Stomach (tissue), 4 donors: ENCODE measurements around the gene EPHB1.

Experiments used
- CTCF ChIP-seq, 7 experiments: fragments of 450-650 bp in 4 of 7; fragments of 200-600 bp in 3 of 7; sonication (generic) in 3 of 7; IDR thresholded peaks; one replicate each; pipeline ENCODE4 v1.5.1; 2016 to 2019; ENCODE audit warnings: antibody characterized with exemption in 7 of 7, control low read depth in 2 of 7, mild to moderate bottlenecking in 1 of 7
- EP300 ChIP-seq: sonication (generic); formaldehyde crosslinking; IDR thresholded peaks from one replicate; pipeline ENCODE4 v1.6.1; 2017; ENCODE audit warnings: antibody characterized with exemption
- POLR2A ChIP-seq, 4 donors: fragments of 450-650 bp; IDR thresholded peaks; one replicate each; pipeline ENCODE4 v1.6.1; 2016; ENCODE audit warnings: antibody characterized with exemption in 4 of 4, control low read depth in 2 of 4, mild to moderate bottlenecking in 1 of 4, moderate library complexity in 1 of 4
- POLR2AphosphoS5 ChIP-seq, 3 donors: sonication (generic); formaldehyde crosslinking; IDR thresholded peaks; one replicate each; pipeline ENCODE4 v1.6.1; 2016; ENCODE audit warnings: antibody characterized with exemption in 3 of 3

GRCh38 chr3:135240426-135240825 lies 445.4 kb downstream of the EPHB1 start:
- TF ChIP-seq EP300 (no peak), CTCF (IDR thresholded peaks at IDR 0.05) (no peak), POLR2A (IDR thresholded peaks at IDR 0.05) (no peak), POLR2AphosphoS5 (IDR thresholded peaks at IDR 0.05) (no peak)
